ENCODE data around the gene POLD2. TPM values are rescaled to one million over a fixed set of nuclear protein-coding genes. Genes with fewer than 3 reads are reported as not detected.

The POLD2 gene
- total RNA-seq, 1 experiment from 2014 or later = 131 TPM

DNA sequence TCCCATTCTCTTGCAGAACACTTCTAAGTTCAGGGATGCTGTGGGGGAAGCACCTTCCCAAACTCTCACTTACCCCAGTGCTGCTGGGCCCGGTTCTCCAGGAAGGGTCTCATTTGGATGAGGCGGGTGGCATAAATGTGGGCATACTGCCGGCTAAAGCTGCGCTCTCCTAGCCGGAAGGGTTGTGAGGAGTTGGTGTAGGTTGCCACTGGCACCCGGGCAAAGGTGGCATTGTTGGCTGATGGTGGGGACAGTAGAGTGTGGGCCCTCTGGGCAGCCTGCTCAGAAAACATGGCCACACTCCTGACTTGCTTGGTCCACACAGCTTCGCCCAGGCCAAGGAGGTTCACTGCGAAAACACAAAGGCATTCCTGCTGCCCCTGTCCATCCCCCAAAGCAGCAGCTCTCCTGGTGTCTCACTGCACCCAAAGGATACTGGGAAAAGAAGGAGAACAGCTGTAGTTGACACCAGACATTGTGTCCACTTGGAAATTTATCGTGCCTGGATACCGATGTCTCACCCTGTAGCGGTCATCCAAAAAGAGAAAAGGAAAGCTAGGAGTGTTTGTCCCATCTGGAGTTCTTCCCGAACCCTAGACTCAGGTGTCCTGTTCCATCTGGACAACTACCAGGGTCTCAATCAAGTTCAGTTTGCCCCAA is 1.5 kb downstream of the POLD2 start:
- no peak overlapping the region for H2BK120ac ChIP-seq (ENCODE audit: low read depth, low read length, poor library complexity, severe bottlenecking)
- H2BK12ac ChIP-seq (ENCODE audit: insufficient read length, low read depth, low read length) = no peak overlapping the region
- no peak overlapping the region for H3T11ph ChIP-seq (ENCODE audit: low read length)
- H2AFZ ChIP-seq (ENCODE audit: low read length) = no peak overlapping the region
- no peak overlapping the region for H3K9ac ChIP-seq (ENCODE audit: extremely low read depth, insufficient read length, low read length)
- no peaks in the 10 kb centered on the region for H4K20me1 ChIP-seq (ENCODE audit: control insufficient read depth, insufficient read depth, insufficient read length)
- no peak overlapping the region for H3K18ac ChIP-seq (ENCODE audit: insufficient read length, low read depth, low read length)
- H3K4me3 Mint-ChIP-seq = peak overlapping the region; percentile 70 to 86
- no peak overlapping the region for H3K14ac ChIP-seq (ENCODE audit: insufficient read depth, low read length)
- no peaks in the 10 kb centered on the region for H3K9me3 ChIP-seq (ENCODE audit: control insufficient read depth, low read depth, low read length)
- no peak overlapping the region for H3K56ac ChIP-seq (ENCODE audit: insufficient read length, low read depth, low read length)
- no peak overlapping the region for H2BK20ac ChIP-seq (ENCODE audit: low read depth, low read length, poor library complexity, severe bottlenecking)
- H3K27ac Mint-ChIP-seq = no peak overlapping the region
- no peak overlapping the region for H3K4ac ChIP-seq (ENCODE audit: low read depth, low read length)
- H3K27ac ChIP-seq (ENCODE audit: insufficient read length, low read depth, low read length) = no peak overlapping the region
- no peak overlapping the region for H2BK15ac ChIP-seq (ENCODE audit: low read depth, low read length)
- WGBS (ENCODE audit: extremely low coverage, insufficient read length, low lambda C conversion rate) = no CpG with 5 or more reads among the region's 12 CpGs
- H3K4me1 Mint-ChIP-seq = peaks cover 10 to 12% of the 10 kb centered on the region in 2 experiments
- peaks cover 3% of the 10 kb centered on the region in 2 experiments; a peak in 3 of 5 replicates for H3K9me3 Mint-ChIP-seq
- H3K36me3 Mint-ChIP-seq (ENCODE audit: insufficient read depth in 1 of 3, low read depth in 3 of 3) = peaks cover 33 to 58% (median 47%) of the 10 kb centered on the region in 3 experiments
- no peaks in the 10 kb centered on the region; the same call in 1 of the 2 replicates for H3K79me2 ChIP-seq (ENCODE audit: insufficient read depth, low read length)
- TF ChIP-seq CTCF (conservative IDR thresholded peaks at IDR 0.05) = no peak
- no peaks in the 10 kb centered on the region for H3K27me3 ChIP-seq (ENCODE audit: insufficient read depth, low read length)
- no peak overlapping the region for H4K91ac ChIP-seq (ENCODE audit: insufficient read length, low read depth, low read length)
- H3K79me1 ChIP-seq (ENCODE audit: insufficient read depth, low read depth, low read length, poor library complexity, severe bottlenecking) = peaks cover 2% of the 10 kb centered on the region
- peak overlapping the region; percentile 99 for H3K4me2 ChIP-seq (ENCODE audit: insufficient read depth, insufficient read length, low read length)
- no peak overlapping the region for H2BK5ac ChIP-seq (ENCODE audit: insufficient read length, low read length)
- peaks cover 23% of the 10 kb centered on the region for H3K27me3 Mint-ChIP-seq (ENCODE audit: low read depth)
- no peak overlapping the region for H3K23ac ChIP-seq (ENCODE audit: insufficient read length, low read depth, low read length)
- no peak overlapping the region for H2AK5ac ChIP-seq (ENCODE audit: insufficient read length, low read length)
- H3K4me1 ChIP-seq (ENCODE audit: insufficient read depth, low read length) = no peaks in the 10 kb centered on the region
- H4K5ac ChIP-seq (ENCODE audit: insufficient read length, low read depth, low read length) = no peak overlapping the region
- DNase-seq = no peak
- H4K8ac ChIP-seq (replicated peaks; ENCODE audit: insufficient read length, low read depth, low read length) = no peak overlapping the region
- peaks cover 11% of the 10 kb centered on the region for H3K23me2 ChIP-seq (ENCODE audit: insufficient read length, low read depth, low read length, poor library complexity, severe bottlenecking)
